Brain microvascular endothelial cell (primary cell): Measurements from ENCODE around the gene LRMDA.

ENCODE experiments used
- DNase-seq: peaks from one replicate; pipeline ENCODE4 v3.0.0-alpha.2; 2020
- H3K27ac ChIP-seq: fragments of 250-450 bp; sonication (Bioruptor Pico); 2 replicates; pipeline ENCODE4 v1.5.1; 2020; ENCODE audit warnings: mild to moderate bottlenecking, moderate library complexity
- H3K27me3 ChIP-seq: fragments of 250-450 bp; sonication (Bioruptor Pico); replicated peaks from 2 replicates; pipeline ENCODE4 v1.5.1; 2020; ENCODE audit warnings: mild to moderate bottlenecking
- H3K36me3 ChIP-seq: fragments of 250-450 bp; sonication (Bioruptor Pico); replicated peaks from 2 replicates; pipeline ENCODE4 v1.5.1; 2020; ENCODE audit warnings: mild to moderate bottlenecking
- H3K4me3 ChIP-seq: 2 replicates; pipeline ENCODE4 v1.5.1; 2011; ENCODE audit warnings: low read depth, mild to moderate bottlenecking, control low read depth, low read length, moderate library complexity
- CTCF ChIP-seq: IDR thresholded peaks from 2 replicates; pipeline ENCODE4 v1.5.1; 2011; ENCODE audit warnings: low read depth, mild to moderate bottlenecking, moderate library complexity, low read length, control low read depth, inconsistent platforms; ENCODE audit errors: missing control alignments
- in situ Hi-C: cut with HindIII; loops from 2 replicates; pipeline ENCODE4 v1.10.0; 2017; ENCODE audit warnings: low sequenced_read_pairs, low pct_ligation_motif_present

Gene LRMDA

GRCh38 chr10:76029782-76030181 lies 598.4 kb downstream of the LRMDA start:
- H3K4me3 ChIP-seq = no peak overlapping the region
- no peak for TF ChIP-seq CTCF
- no peak overlapping the region for H3K27ac ChIP-seq
- in situ Hi-C loops = no loop called here
- H3K36me3 ChIP-seq = no peaks in the 10 kb centered on the region
- DNase-seq = no peak
- H3K27me3 ChIP-seq = no peaks in the 10 kb centered on the region

- H3K4me3 ChIP-seq = no peak overlapping the region
- no peaks in the 10 kb centered on the region for H3K27me3 ChIP-seq
- no peaks in the 10 kb centered on the region for H3K36me3 ChIP-seq
- TF ChIP-seq CTCF = no peak
- H3K27ac ChIP-seq = no peak overlapping the region
- in situ Hi-C loops = no loop called here
- no peak for DNase-seq
Measured at GRCh38 chr10:76031099-76031498, 599.7 kb downstream of the LRMDA start.

GRCh38 chr10:76031769-76032699 lies 600.6 kb downstream of the LRMDA start:
- no peak for DNase-seq
- H3K36me3 ChIP-seq = no peaks in the 10 kb centered on the region
- no peak overlapping the region for H3K27ac ChIP-seq
- TF ChIP-seq CTCF = no peak
- in situ Hi-C loops = no loop called here
- H3K27me3 ChIP-seq = no peaks in the 10 kb centered on the region
- no peak overlapping the region for H3K4me3 ChIP-seq

GRCh38 chr10:76032700-76033039 lies 601.2 kb downstream of the LRMDA start:
- no peak for DNase-seq
- no peak for TF ChIP-seq CTCF
- Histone ChIP-seq H3K36me3 (no peaks in the 10 kb centered on the region), H3K4me3 (no peak overlapping the region), H3K27ac (no peak overlapping the region), H3K27me3 (no peaks in the 10 kb centered on the region)
- in situ Hi-C loops = no loop called here

GRCh38 chr10:76033457-76034196 lies 602.2 kb downstream of the LRMDA start:
- Histone ChIP-seq H3K27ac (no peak overlapping the region), H3K27me3 (no peaks in the 10 kb centered on the region), H3K4me3 (no peak overlapping the region), H3K36me3 (no peaks in the 10 kb centered on the region)
- in situ Hi-C loops = no loop called here
- TF ChIP-seq CTCF = peak; percentile 58
- DNase-seq = peak; percentile 2
